GM21576 (cell line): Measurements from ENCODE around the gene SLC22A5.
"Not testable (repeated sequence)": the region's sequence is repeated elsewhere in the genome, so short reads cannot be mapped to it uniquely, and the experiment has no call there.

ENCODE experiments used
- ATAC-seq: cut with Tn5 transposase; IDR thresholded peaks from one replicate; pipeline ENCODE4 v1.9.1; 2021; ENCODE audit warnings: mild to moderate bottlenecking, moderate library complexity; ENCODE audit not compliant: unreplicated experiment

SLC22A5 gene

DNA sequence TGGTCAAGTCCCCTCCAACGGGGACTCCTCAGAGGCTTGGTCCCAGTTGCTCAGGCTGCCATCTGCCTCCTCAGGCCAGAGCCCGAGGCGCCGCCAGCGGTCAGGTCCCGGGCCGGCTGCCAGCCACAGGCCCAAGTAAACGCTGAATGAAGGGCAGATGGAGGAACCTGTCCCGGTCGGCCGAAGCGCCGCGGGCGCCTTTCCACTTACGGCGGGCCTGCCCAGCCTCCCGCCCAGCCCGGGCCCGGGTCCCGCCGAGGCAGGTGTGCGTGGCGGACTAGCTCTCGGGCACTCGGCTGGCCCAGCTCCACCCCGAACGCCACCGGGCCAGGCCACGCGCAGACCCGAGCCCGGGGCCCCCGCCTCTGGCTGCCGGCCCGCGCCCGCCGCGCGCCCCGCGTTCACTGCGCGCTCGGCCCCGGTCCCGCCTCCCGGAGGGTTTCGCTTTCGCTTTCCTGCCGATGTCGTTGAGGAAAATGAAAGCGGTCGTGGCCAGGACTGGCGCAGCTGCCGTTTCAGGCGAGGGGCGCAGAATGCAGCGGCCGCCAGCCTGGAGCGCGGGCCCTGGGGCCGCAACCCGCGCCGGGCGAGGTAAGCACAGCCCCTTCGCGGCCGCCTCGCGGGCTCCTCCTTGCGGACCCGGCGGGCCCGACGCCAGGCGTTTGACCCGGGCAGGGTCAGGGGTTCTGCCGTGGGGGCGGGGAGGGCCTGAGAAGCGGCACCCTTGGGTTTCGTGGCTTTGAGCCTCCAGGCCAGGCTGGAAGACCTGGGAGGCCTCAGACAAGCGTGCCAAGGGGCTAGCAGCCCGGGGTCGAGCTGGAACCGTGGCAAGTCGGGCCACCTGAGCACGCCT lies 41.2 kb downstream of the SLC22A5 start:
- ATAC-seq = peak; percentile 61

DNA sequence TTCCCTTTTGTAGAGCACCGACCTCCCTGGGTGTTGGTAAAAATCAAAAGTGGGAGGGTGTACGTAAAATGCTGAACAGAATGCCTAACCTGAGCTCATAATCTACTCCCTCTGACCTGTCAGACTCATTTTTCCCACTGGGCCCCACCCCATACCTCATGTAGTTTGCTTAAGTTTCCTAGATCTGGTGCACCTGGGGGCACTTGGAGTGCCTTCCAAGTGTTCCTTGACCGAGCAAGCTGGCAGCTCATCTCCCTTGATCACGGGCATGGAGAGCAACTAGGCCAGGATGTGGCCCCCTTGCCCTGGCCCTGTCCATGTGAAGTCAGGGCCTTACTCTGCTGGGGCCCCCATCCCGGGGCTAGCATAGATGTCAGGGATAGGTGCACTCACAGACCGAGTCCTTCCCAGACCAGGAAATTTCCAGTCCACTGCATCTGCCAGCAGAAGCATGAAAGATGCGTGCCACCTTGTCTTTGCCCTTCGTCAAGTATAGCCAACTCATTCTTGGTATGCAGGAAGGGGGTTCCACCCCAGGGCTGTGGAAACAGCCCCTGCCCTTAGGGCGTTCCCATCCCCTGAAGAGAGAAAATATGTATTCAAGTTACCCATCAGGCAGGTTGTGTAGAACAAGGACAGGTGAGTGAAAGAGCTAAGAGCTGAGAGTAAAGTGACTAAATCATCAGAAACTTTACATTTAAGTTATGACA lies 41.9 kb downstream of the SLC22A5 start:
- ATAC-seq = no peak

DNA sequence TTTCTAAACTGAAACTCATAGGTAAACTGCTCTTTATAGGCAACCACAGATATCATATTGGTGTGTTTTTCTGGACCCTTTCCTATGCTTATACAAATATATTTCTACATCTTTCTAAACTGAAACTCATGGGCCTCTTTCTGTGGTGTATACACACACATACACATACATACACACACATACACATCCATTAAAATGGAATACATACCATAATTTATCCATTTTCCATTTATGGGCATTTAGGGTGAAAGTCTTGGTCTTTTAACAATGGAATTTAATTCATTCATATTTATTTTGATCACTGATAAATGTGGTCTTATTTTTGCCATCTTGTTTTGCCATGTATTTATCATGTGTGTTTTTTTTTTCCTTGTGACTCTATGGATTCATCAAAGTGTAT lies 44.1 kb downstream of the SLC22A5 start:
- no peak for ATAC-seq

DNA sequence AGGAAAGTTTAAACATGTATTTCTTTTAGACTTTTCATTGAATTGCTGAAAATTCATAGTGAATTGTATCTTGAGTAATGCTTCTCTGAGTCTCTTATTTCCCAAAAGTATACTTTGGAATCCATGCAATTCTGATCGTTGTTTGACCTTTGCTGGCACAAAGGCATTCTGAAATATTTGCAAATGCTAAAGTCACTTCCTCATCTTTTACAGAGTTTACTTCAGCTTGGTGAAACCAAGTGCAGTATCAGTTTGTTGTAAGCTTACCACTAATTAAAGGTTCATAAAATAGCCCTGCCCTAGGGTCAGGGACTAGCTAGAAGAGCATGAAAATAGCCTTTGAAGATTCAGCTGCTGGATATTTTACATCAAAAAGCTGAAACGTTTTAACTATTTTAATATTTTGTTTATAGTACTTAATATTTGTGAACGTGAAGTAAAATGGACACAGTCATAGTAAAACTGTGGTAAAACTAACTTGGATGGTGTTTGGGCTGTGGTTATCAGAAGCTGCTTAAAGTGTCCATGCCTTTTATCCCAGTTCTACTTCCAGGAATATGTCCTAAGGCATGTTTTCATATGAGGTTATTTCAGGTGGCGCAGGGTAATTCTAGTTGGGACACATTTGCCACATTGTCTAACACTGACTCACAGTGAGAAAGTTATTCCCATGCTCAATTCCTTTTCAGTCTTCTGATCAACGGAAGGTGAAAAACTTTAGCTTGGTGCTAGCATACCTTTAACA lies 45.3 kb downstream of the SLC22A5 start:
- peak; percentile 31 for ATAC-seq

DNA sequence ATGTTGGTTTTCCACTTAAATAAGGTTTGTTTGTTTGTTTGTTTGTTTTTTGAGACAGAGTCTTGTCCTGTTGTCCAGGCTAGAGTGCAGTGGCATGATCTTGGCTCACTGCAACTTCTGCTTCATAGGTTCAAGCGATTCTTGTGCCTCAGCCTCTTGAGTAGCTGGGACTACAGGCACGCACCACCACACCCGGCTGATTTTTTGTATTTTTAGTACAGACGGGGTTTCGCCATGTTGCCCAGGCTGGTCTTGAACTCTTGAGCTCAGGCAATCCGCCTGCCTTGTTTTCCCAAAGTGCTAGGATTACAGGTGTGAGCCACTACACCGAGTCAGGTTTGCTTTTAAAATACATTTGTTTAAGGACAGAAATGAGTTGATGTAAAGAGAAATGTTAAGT lies 46.0 kb downstream of the SLC22A5 start:
- ATAC-seq = not testable (repeated sequence)

DNA sequence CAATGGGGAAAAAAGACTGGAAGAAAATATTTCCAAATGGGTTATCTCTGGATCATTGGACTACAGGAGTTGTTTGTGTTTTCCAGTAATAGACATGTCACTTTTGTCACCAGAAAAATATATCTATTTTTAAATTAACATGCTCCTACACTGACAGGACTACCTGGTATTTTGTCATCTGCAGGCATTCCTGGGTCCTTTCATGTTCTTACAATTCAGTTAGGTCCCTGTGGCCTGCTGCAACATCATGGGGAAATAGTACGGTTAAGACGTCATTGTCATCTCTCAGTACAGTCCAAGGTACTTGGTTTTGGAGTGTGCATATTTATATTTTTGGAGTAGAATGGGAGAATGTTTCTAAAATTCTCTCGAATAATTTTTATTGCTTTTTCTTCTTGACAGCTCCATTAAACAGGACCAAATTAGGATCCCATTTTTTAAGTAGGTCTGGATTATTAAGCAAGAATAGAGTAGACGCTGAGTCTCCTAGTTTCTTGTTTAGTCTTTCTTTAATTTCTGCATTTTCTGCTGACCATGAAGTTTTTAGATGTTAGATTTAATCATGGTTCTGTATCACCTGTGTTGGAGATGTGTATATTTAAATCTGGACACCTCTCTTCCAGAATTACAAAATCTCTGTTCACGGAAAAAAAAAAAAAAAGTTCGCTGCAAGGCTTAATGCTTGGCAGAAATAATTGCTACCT lies 46.9 kb downstream of the SLC22A5 start:
- ATAC-seq = no peak

DNA sequence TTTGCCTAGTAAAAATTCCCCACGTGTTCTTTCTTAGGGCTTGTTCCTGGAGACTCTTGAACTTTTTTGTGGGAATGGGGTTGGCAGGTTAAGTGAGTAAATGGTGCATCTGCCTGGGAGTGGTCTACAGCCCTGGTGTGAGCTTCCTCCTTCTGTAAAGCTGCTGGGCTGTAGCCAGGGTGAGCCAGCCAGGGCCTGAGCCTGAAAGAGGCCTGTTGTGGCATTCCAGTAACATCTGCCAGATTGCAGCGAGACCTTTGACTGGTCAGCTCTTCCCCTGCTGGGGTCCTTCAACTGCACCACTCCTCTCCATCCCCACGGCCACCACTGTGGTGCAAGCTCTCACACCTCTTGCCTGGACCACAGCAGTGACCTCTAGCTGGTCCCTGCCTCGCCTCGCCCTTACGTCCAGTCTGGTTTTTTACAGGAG lies 47.5 kb downstream of the SLC22A5 start:
- no peak for ATAC-seq

DNA sequence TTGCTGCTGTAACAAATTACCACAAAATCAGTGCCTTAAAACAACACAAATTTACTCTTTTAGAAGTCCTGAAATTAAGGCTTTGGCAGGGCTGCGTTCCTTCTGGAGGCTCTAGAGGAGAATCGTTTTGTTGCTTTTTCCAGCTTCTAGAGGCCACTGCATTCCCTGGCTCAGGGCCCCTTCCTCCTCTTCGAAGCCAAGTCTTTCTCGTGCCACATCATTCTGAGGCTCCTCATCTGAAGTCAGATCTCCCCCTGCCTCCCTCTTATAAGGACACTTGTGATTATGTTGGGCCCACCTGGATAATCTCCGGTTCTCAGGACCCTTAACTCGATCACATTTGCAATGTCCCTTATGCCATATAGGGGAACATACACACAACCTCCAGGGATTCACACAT lies 48.0 kb downstream of the SLC22A5 start:
- ATAC-seq = no peak

DNA sequence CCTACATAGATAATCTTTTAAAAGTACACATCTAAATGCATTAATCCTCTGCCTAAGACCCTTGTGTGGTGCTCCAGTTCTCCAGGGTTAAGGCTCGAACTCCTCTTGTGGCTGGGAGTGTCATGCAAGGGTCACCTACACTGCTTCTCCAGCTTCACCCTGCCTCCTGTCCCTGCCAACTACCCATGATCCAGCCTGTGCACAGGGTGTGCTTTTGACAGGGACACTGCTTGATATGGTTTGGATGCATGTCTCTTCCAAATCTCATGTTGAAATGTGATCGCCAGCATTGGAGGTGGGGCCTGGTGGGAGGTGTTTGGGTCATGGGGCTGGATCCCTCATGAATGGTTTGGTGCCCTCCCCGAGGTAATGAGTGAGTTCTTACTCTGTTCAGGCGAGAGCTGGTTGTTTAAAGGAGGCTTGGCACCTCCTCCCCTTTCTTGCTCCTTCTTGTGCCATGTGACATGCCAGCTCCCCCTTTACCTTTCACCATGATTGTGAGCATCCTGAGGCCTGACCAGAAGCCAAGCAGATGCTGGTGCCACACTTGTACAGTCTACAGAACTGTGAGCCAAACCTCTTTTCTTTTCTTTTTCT lies 48.5 kb downstream of the SLC22A5 start:
- no peak for ATAC-seq

DNA sequence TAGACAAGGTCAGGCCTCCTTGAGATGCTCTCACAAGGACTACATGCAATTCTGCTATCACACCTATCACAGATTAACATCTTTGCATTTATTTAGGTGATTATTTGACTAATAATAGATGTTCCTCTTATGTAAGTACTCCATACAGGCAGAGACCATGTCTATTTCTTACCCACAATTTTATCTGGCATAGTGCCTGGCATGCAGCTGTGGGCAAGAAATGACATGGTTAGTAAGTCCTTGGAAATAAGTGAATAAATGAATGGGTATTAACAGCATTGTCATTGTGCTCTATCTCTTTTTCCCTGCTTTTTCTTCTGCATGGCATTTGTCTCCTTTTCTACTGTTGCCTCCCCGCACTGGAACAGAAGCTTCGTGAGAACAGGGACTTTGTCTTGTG lies 49.4 kb downstream of the SLC22A5 start:
- ATAC-seq = no peak

DNA sequence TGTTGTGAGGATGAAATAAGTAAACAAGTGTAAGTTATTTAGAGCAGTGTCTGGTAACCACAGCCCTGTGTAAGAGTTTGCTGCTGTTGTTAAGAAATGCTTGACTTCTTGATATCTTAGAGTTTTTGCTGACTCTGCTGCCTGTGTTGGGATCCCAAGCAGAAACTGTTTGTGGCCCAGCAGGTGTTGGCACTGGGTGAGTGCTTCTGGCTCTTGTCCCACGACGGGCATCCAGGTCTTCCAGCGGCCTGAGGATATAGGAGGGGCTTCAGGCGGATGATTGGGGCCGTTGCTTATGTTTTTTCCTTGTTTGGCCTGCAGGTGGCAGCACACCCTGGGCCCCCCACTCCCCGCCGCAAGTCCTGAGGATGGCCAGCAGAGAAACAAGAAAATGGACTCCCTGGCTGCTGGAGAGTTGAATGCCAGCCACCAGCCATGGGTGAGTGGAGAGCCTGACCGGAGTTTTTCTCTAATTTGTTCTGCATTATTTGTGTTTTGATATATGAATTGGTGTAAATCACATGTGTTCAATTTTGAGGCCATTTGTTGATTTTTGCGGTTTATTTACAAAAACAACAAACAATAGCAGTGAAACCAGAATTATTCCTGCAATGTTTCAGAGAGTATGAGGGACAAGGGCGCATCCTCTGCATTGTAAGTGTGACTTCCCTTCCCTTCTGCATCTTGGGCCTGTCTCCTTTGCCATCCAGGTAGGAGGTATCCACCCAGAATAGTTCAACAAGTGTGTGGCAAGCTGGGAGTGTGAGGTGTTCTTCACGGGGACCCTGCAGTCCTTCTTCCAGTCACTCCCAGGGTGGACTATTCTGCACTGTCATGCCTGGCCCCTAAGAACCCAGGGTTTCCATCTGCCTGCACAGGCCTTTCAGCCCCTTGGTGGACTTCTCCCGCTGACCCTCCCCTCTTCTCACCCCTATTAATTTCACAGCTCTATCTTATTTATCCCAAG lies 50.3 kb downstream of the SLC22A5 start:
- no peak for ATAC-seq

DNA sequence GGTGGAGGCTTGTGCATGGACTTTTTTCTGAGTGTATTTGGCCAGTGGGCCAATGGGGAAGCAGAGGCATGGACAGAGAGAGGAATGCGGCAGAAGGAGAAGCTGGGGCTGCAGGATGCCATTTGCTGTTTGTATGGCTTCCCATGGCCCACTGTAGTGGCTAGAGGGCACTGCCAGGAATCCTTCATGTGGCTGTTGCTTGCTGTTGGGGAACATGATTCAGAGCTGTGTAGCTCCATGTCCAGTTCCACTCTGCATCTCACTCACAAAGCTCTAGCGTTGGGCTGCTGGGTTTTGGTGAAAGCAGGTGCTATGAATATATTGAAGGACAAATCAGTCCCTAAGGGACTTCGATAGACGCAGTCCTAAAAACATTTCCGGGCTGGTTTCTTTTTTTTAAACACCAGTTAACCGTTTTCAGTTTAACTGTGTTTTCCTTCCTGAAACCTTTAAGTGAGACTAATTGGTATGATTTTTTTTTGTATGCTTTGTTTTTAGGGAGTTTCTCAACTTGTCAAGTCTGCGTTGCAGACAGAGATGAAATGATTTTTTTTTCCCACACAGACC lies 51.3 kb downstream of the SLC22A5 start:
- ATAC-seq = peak; percentile 43

DNA sequence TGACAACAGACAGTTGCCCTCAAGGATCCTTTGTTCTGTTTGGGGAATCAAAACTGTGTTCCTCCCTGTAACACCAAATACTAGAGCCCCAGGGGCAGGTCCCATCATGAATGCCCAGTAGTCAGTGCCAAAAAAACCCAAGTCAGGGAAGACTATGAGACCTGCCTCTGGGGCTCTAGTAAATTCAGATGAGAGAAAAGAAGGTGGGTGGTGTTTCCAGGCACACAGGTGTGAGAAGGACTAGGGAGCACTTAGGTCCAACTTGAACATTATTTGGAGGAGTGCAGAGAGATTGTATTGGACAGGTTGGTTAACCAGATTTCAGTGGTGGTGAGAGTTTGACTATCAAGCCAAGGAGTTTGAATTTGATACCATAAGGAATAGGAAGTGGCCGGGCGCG lies 52.0 kb downstream of the SLC22A5 start:
- ATAC-seq = no peak

DNA sequence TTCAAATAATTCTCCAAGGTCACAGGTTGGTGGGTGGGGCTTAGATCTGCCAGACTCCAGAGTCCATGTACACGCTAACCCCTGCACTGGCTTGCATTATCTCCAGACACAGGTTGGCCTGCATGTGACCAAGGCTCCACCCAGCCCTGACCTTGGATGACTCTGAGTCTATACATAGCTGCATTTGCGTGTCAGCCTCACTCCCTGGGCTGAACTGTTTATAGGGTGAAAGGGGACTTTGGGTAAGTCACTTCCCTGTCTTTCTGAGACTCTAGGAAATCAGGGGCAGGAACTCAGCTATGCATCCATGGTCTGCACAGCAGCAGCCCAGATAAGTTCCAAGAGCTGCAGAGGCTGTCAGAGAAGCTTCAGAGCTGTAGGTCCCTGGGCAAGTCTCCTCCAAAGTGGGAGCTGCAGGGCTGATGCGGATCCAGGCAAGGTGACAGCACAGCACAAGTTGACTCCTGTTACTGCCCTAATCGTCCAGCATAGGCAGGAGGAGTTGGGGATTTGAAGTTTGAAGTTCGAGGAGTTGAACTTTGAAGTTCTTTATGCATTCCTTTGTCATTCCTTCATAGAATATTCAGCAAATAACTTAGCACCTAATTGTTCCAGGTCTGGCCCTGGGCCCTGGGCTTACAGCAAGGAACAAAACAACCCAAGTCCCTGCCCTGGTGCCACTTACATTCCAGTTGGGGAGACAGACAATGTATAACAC lies 53.4 kb downstream of the SLC22A5 start:
- ATAC-seq = peak; percentile 45

DNA sequence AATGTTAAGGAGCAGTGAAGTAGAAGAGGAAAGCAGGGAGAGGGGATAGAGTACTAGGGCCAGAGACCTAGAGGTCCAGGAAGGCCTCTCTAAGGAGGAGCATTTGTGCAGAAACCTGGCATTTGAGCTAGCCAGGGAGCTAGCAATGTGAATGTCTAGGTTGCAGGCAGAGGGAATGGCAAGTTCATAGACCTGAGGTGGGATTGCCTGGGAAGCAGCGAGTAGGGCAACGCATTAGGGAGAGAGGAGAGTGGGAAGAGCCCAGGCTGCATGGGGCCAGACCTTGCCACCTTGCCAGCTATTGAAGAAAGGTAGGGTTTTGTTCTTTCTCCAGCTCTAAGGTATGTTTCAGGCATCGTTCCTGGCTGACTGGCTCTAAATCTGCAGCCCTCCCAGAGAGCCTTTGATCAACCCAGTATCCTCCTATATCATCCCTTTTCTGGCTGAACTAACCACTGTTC lies 54.0 kb downstream of the SLC22A5 start:
- ATAC-seq = no peak

DNA sequence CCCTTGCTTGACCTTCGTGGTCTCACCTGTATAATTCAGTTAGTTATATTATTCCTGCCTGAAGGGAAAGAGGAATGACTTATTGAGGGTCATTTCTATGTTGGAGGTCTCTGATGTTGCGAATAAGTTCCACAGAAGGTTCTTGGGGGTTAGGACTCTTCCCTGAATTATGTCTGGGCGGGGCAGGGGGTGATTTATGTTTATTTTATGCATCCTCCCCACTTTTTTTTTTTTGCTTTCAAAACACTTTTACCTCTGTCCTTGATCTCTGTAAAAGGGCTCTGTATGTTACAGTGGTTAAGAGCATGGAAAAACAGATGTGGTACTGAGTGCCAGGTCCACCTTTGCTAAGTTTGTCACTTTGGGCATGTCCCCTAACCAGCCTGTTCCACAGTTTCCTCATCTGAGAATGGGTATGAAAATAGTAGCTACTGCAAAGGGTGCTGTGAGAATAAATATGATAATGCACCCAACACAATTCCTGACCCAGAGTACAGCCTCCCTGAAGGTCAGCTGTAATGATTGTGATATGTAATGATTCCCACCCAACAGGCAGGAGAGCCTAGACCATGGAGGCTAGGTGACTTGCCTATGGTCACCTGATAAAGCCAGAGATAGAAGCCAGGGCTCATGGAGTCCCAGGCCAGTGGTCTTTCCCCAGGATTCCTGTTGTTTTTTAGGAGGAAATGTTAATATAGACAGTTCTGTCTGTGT lies 54.8 kb downstream of the SLC22A5 start:
- no peak for ATAC-seq

DNA sequence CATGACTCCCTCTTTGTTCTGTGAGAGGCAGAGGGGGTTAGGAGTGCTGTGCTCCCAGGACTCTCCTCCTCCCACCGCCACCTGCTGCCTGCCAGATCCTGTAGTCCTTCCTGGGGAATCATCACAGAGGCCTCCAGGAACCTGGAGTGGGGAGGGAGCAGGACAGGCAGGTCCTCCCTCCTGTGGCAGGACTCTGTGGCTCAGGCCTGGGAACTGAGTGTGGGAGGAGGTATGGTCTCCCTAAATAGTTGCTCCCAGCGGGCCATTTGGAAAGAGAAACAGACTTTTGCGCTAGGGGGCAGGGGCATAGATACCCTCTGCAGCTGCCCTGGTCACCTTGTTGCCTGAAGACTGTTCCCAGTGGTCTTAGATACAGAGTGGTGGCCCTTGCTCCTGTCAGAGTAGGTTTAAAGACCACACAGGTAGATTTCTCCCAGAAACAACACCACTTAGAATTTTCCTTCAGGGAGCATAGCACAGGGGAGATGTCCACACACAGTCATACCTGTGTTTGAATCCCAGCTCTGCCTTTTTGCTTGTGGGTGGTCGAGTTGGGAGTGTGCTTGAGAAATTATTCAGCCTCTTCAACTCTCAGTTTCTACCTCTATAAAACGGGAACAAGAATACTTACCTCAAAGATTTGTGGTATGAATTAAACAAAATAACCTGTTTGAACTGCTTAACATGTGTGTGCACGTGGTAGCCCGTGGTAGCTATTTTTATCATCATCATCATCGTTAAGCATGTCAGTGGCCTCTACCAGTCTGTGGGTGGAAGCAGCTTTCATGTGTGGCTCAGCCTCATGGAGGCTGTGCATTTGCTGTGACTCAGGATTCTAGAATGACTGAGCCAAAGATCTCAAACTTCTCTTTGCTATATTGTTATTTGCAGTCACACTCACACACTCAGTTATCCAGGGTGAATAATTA lies 55.8 kb downstream of the SLC22A5 start:
- peak; percentile 39 for ATAC-seq
